IPS DF 4.7 (cell line): Measurements from ENCODE around the gene ADSS1.
A peak's percentile ranks its signal among the peaks of the same experiment; 100 is the strongest.
"Not testable (repeated sequence)": the region's sequence is repeated elsewhere in the genome, so short reads cannot be mapped to it uniquely, and the experiment has no call there.

Source experiments
- DNase-seq: peaks from one replicate; pipeline ENCODE4 v3.0.0-alpha.2; 2013; ENCODE audit warnings: low spot score; ENCODE audit errors: extremely low read depth

Gene ADSS1

GRCh38 chr14:104749111-104749649 lies 25.2 kb downstream of the ADSS1 start:
- no peak for DNase-seq

- no peak for DNase-seq
These were observed 26.2 kb downstream of the ADSS1 start for GRCh38 chr14:104750056-104750752.

GRCh38 chr14:104750753-104751057 lies 26.7 kb downstream of the ADSS1 start:
- not testable (repeated sequence) for DNase-seq

- no peak for DNase-seq
These were observed 27.8 kb downstream of the ADSS1 start for GRCh38 chr14:104751539-104752422.

- DNase-seq: no peak
These were observed 28.4 kb downstream of the ADSS1 start for GRCh38 chr14:104752423-104752734.

GRCh38 chr14:104752735-104753527 lies 28.9 kb downstream of the ADSS1 start, which contains the start of gene SIVA1:
Gene SIVA1 (plus strand): TSS chr14:104753147. CDS start chr14:104753202, 55 bp downstream.
- peak; percentile 94 for DNase-seq

GRCh38 chr14:104753528-104754212 lies 29.6 kb downstream of the ADSS1 start:
- DNase-seq: no peak

GRCh38 chr14:104754213-104754851 lies 30.3 kb downstream of the ADSS1 start:
- no peak for DNase-seq

- DNase-seq: no peak
These were observed 31.6 kb downstream of the ADSS1 start for GRCh38 chr14:104755621-104756020.

- no peak for DNase-seq
These were observed 32.6 kb downstream of the ADSS1 start for GRCh38 chr14:104756477-104757237.

GRCh38 chr14:104757238-104757585 lies 33.2 kb downstream of the ADSS1 start:
- DNase-seq: no peak

GRCh38 chr14:104757681-104758392 lies 33.8 kb downstream of the ADSS1 start:
- no peak for DNase-seq

- DNase-seq: no peak
These were observed 35.2 kb downstream of the ADSS1 start for GRCh38 chr14:104758981-104759969.

- DNase-seq: no peak
These were observed 41.5 kb downstream of the ADSS1 start for GRCh38 chr14:104765517-104765916.

- no peak for DNase-seq
These were observed 42.3 kb downstream of the ADSS1 start for GRCh38 chr14:104766256-104766862.

- DNase-seq: no peak
These were observed 43.0 kb downstream of the ADSS1 start for GRCh38 chr14:104766863-104767633.

GRCh38 chr14:104767634-104767918 lies 43.5 kb downstream of the ADSS1 start:
- no peak for DNase-seq
